SJCRH30 (cell line): ENCODE measurements around the gene PGAP2. TPM values are rescaled to one million over a fixed set of nuclear protein-coding genes. Genes with fewer than 3 reads are reported as not detected.
"Not testable (repeated sequence)": the region's sequence is repeated elsewhere in the genome, so short reads cannot be mapped to it uniquely, and the experiment has no call there.

Experiments used
- DNase-seq, 2 experiments: peaks; one replicate each; pipeline ENCODE4 v3.0.0-alpha.2; 2015 to 2020
- H3K27ac ChIP-seq: fragments of 250-450 bp; sonication (Bioruptor Pico); 2 replicates; pipeline ENCODE4 v1.5.1; 2020; ENCODE audit warnings: mild to moderate bottlenecking, moderate library complexity
- H3K27me3 ChIP-seq: fragments of 250-450 bp; sonication (Bioruptor Pico); 2 replicates; pipeline ENCODE4 v1.5.1; 2020; ENCODE audit warnings: mild to moderate bottlenecking, moderate library complexity
- H3K36me3 ChIP-seq: fragments of 250-450 bp; sonication (Bioruptor Pico); 2 replicates; pipeline ENCODE4 v1.5.1; 2020; ENCODE audit warnings: mild to moderate bottlenecking, moderate library complexity
- H3K4me1 ChIP-seq: fragments of 250-450 bp; sonication (Bioruptor Pico); 2 replicates; pipeline ENCODE4 v1.5.1; 2020; ENCODE audit warnings: mild to moderate bottlenecking, moderate library complexity
- H3K4me3 ChIP-seq: fragments of 250-450 bp; sonication (Bioruptor Pico); 2 replicates; pipeline ENCODE4 v1.5.1; 2020; ENCODE audit warnings: mild to moderate bottlenecking, moderate library complexity
- H3K9me3 ChIP-seq: fragments of 250-450 bp; sonication (Bioruptor Pico); replicated peaks from 2 replicates; pipeline ENCODE4 v1.5.1; 2020; ENCODE audit warnings: mild to moderate bottlenecking, moderate library complexity
- total RNA-seq: library from RNA; depleted of rRNA; stranded (reverse); fragments of >200 nt; shearing (Covaris generic); gene quantifications from 2 replicates; pipeline ENCODE4 v1.2.3, GENCODE V29; 2014; rRNA removed

The PGAP2 gene
- total RNA-seq: 4.5 and 5.3 TPM in 2 replicates

DNA sequence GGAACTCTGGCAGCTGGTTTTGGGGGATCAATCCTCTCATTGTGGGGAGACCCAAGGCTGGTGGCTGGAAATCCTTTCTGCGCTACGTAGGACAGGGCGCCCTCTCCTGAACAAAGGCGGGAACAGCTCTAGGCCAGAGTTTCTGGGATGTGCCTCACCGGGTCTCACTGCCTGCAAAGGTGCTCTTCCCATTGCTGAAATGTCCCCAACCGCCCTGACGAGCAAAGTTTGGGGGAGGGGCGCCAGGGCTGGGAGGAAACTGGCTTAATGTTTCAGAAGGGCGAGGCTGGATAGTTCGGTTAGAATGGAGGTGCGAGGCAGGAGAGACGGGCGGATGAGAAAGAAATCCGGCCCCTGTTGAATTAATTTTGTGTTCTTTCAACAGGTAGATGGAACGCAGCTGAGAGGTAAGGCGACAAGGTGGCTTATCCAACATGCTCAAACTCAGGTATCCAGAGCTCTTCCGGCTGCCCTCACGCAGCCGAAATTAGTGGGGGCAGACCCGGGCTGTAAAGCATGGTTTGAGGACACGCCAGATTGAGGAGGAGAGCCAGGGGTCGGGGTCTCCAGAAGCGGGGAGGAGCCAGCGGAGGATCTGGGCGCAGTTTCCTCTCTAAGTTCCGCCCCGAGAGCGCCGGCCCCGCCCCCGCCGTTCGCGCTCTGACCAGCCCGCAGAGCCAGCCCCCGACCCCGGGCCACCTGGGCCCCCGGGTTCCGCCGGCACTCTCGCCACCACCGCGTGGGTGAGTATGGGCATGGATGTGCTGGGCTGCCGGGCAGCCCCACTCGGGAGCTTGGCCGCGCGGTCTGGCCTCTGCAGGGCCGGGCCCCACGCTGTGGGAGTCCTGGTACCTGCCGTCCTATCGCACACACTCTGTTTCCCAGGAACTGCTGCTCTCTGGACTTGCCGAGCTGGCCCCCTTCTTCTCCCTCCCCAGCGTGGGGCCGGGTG, at the start of gene PGAP2:
Gene PGAP2 (plus strand): TSS at position 652 of the 952 bp plus-strand sequence. CDS start 2,700 bp downstream, outside the sequence.
- DNase-seq: peak; percentile 24 to 51
- Histone ChIP-seq H3K27me3 (no peaks in the 10 kb centered on the region), H3K27ac (no peak within 1 kb of the TSS), H3K9me3 (no peaks in the 10 kb centered on the region), H3K4me3 (peak within 1 kb of the TSS; percentile 52), H3K4me1 (no peaks in the 10 kb centered on the region), H3K36me3 (no peaks in the 10 kb centered on the region)

DNA sequence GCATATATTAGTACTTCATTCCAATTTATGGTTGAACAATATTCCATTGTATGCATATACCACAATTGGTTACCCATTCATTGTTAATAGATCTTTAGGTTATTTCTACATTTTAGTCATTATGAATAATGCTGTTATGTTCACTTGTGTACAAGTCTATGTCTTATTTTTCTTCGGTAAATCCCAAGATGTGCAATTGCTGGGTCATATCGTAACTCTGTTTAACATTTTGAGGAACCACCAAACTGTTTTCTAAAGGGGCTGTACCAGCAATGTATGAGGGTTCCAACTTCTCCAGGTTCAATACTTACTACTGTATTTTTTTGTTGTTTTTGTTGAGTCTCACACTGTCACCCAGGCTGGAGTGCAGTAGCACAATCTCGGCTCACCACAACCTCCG, 44.1 kb upstream of the PGAP2 start:
- Histone ChIP-seq H3K4me1 (no peaks in the 10 kb centered on the region), H3K27ac (no peak overlapping the region), H3K9me3 (no peaks in the 10 kb centered on the region), H3K36me3 (peaks cover 100% of the 10 kb centered on the region), H3K27me3 (no peaks in the 10 kb centered on the region), H3K4me3 (no peak overlapping the region)
- DNase-seq: no peak

DNA sequence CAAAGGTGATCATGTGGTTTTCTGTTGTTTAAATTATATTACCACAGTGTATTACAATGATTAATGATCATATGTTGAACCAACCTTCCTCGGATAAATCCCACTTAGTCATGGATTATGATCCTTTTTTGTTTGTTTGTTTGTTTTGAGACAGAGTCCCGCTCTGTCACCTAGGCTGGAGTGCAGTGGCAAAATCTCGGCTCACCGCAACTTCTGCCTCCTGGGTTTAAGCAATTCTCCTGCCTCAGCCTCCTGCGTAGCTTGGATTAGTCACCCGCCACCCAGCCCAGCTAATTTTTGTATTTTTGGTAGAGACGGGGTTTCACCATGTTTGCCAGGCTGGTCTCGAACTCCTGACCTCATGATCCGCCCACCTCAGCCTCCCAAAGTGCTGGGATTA, 41.5 kb upstream of the PGAP2 start:
- DNase-seq, H3K4me3 ChIP-seq, H3K9me3 ChIP-seq, H3K27me3 ChIP-seq, H3K27ac ChIP-seq, H3K4me1 ChIP-seq: not testable (repeated sequence)
- H3K36me3 ChIP-seq: peaks cover 98% of the 10 kb centered on the region

DNA sequence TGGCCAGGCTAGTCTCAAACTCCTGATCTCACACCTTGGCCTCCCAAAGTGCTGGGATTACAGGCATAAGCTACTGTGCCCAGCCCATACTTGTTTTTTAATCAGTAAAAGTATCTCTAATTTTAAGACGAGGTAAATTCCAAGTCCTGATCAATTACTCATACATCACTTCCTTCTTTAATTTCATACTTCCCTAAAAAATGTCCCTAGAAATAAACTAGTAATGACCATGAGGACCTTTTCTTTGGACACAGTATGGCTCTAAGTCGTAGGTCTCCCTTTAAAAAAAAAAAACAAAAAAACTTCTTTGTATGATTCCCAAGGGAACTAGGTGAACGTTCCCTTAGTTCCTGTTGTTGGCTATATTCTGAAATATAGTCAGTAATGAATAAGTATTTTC, 40.8 kb upstream of the PGAP2 start:
- peaks cover 98% of the 10 kb centered on the region for H3K36me3 ChIP-seq
- H3K27me3 ChIP-seq: no peaks in the 10 kb centered on the region
- no peaks in the 10 kb centered on the region for H3K4me1 ChIP-seq
- H3K27ac ChIP-seq: no peak overlapping the region
- no peak for DNase-seq
- no peaks in the 10 kb centered on the region for H3K9me3 ChIP-seq
- no peak overlapping the region for H3K4me3 ChIP-seq

DNA sequence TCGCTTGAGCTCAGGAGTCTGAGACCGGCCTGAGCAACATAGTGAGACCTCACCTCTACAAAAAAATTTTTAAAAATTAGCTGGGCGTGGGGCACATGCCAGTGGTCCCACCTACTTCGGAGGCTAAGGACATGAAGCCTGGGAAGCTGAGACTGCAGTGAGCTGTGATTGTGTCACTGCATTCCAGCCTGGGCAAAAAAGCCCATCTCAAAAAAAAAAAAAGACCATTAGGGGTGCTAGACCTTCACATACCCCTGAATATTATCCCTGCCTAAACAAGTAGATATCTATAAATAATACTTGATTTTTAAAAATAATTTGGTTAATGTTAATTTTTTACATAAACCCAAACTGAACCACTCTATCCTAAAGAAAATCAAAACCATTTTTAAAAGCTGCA, 35.2 kb upstream of the PGAP2 start:
- peaks cover 85% of the 10 kb centered on the region for H3K36me3 ChIP-seq
- DNase-seq: no peak
- H3K4me3 ChIP-seq: no peak overlapping the region
- no peaks in the 10 kb centered on the region for H3K4me1 ChIP-seq
- H3K27me3 ChIP-seq: no peaks in the 10 kb centered on the region
- H3K9me3 ChIP-seq: no peaks in the 10 kb centered on the region
- no peak overlapping the region for H3K27ac ChIP-seq

DNA sequence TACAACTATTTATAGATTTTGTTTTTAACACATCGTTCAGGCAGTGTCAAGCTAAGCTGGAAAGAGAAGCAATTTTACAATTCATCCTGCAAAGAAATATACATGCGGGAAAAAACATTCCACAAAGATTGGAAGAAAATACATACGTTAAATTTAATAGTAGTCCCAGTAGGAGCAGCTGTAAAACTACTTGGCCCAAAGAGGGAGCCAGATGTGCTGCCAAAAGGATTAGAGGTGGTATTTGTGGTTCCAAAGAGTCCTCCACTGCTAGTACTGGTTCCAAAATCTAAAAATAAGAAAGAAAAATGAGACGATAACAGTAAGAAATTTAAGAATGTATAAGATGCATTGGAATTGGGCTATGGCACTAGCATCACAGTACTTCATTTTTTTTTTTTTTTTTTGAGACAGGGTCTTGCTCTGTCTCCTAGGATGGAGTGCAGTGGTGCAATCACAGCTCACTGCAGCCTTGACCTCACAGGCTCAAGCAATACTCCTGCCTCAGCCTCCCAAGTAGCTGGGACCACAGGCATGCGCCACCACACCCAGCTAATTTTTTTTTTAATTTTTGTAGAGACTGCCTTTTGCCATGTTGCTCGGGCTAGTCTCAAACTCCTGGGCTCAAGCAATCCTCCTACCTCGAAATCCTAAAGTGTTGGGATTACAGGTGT, 32.5 kb upstream of the PGAP2 start:
- peaks cover 84% of the 10 kb centered on the region for H3K36me3 ChIP-seq
- no peak for DNase-seq

DNA sequence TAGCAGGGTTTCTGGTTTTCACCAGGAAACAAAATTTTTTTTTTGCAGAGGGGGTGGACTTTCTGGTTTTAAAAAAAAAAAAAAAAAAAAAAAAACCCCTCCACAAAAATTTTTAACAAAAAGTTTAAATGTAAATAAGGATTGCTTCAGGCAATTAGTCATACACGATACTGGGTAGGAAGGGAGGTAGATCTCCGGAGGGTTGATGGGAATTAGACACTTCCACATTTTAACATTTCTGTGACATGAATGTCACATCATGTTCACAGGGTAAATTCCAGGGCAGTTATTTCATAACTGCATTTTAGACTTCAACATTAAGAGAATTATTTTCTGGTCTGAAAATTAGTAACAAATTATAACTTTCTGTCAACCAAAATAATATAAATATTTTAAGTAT, 26.9 kb upstream of the PGAP2 start:
- DNase-seq: no peak
- Histone ChIP-seq H3K27ac (no peak overlapping the region), H3K4me3 (no peak overlapping the region), H3K36me3 (peaks cover 66% of the 10 kb centered on the region), H3K9me3 (no peaks in the 10 kb centered on the region), H3K27me3 (no peaks in the 10 kb centered on the region), H3K4me1 (no peaks in the 10 kb centered on the region)

More for the DNA sequence above, 32.5 kb upstream of the PGAP2 start:
- Histone ChIP-seq H3K4me3 (no peak overlapping the region), H3K27me3 (no peaks in the 10 kb centered on the region), H3K4me1 (no peaks in the 10 kb centered on the region), H3K9me3 (no peaks in the 10 kb centered on the region), H3K27ac (no peak overlapping the region)

DNA sequence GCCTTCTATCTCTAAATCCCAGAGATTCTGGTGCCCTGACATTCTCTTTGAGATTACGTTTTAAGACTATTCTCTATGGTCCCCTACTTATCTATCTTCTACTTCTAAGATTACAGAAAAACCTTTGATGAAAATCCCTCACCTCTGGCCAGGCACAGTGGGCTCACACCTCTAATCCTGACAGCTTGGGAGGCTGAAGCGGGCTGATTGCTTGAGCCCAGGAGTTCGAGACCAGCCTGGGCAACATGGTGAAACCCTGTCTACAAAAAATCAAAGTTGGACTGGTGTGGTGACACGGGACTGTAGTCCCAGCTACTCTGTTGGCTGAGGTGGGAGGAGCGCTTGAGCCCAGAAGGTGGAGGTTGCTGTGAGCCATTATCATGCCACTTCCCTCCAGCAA, 25.4 kb upstream of the PGAP2 start:
- H3K9me3 ChIP-seq: no peaks in the 10 kb centered on the region
- H3K4me3 ChIP-seq: no peak overlapping the region
- no peaks in the 10 kb centered on the region for H3K4me1 ChIP-seq
- H3K27me3 ChIP-seq: no peaks in the 10 kb centered on the region
- no peak for DNase-seq
- peaks cover 64% of the 10 kb centered on the region for H3K36me3 ChIP-seq
- no peak overlapping the region for H3K27ac ChIP-seq

DNA sequence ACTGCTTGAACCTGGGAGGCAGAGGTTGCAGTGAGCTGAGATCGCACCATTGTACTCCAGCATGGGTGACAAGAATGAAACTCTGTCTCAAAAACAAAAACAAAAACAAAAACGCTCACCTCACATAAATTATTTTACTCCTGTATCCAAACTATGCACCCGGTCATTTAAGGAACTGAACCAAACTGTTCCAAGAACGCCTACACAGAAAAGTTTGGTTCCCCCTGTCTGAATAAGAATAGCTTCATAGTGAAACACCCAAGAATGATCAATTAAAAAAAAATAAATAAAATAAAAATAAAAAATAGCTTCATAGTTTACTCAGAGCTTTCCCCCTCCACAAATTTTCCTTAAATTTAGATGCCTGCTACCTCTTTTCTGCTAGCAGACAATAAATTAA, 24.7 kb upstream of the PGAP2 start:
- no peaks in the 10 kb centered on the region for H3K4me1 ChIP-seq
- DNase-seq: no peak
- no peak overlapping the region for H3K27ac ChIP-seq
- no peaks in the 10 kb centered on the region for H3K27me3 ChIP-seq
- H3K4me3 ChIP-seq: no peak overlapping the region
- H3K9me3 ChIP-seq: no peaks in the 10 kb centered on the region
- peaks cover 64% of the 10 kb centered on the region for H3K36me3 ChIP-seq

DNA sequence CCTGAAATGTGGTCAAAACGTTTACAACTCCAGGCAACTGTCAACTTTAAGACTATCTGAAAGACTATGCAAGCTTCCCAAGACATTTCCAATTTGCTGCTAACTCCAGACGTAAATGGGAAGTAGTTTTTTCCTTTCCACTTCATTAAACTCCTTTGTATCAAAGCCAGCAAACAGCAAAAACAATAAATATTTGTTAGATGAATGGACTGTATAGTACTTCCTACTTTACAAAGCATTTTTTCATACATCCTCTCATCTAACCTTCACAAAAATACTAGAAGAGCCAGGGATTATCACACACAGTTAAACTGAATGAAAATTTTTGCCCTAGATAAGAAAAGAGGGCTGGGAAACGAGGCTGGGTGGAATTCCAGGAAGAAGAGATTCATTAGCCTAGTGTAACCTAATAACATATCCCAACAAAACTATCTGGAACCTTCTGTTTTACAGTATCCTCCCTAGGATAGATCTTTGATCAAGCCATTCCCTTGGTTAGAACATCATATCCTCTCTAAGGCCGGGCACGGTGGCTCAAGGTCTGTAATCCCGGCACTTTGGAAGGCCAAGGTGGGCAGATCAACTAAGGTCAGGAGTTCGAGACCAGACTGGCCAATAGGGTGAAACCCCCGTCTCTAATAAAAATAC, 21.5 kb upstream of the PGAP2 start:
- Histone ChIP-seq H3K4me3 (no peak overlapping the region), H3K9me3 (no peaks in the 10 kb centered on the region), H3K4me1 (no peaks in the 10 kb centered on the region), H3K27me3 (no peaks in the 10 kb centered on the region), H3K36me3 (peaks cover 61% of the 10 kb centered on the region), H3K27ac (no peak overlapping the region)
- DNase-seq: no peak

DNA sequence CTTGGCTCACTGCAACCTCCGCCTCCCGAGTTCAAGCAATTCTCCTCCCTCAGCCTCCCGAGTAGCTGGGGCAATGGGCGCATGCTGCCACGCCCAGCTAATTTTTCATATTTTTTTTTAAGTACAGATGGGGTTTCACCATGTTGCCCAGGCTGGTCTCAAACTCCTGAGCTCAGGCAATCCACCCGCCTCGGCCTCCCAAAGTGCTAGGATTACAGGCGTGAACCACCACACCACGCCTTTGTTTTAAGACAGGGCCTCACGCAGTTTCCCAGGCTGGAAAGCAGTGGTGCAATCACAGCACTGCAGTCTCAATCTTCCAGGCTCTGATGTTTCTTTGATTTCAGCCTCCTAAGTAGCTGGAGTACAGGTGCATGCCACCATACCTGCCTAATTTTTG, 14.0 kb upstream of the PGAP2 start:
- H3K27ac ChIP-seq, H3K4me1 ChIP-seq, H3K4me3 ChIP-seq, H3K27me3 ChIP-seq, DNase-seq, H3K9me3 ChIP-seq: not testable (repeated sequence)
- peaks cover 50% of the 10 kb centered on the region for H3K36me3 ChIP-seq

DNA sequence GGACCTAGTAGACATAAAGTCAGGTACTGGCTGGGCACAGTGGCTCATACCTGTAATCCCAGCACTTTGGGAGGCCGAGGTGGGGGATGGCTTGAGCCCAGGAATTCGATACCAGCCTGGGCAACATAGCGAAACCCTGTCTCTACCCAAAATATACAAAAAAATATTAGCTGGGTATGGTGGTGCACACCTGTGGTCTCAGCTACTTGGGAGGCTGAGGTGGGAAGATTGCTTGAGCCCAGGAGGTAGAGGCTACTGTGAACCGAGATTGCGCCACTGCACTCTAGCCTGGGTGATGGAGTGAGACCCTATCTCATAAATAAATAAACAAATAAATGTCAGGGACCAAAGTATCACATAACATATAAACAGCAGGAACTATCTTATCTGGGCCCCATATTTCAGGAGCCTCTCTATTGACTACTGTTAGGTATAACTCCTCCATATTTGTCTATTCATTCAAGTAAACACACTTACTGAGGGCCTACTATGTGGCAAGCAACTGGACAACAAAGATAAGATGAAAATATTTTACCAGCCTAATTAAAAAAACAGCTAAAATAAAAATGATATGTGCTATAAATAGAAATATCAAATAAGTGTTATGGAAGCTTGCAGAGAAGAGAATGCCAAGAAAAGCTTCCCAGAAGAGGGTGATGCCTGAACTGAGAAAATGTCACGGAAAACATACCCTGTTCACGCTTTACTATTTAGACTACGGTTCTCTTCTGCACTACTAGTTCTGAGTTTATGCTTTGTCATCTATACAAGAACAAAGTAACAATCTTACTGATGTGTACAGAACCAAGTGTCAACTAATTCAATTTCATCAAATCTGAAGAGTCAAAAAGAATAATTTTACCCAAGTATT, 13.0 kb upstream of the PGAP2 start:
- DNase-seq: no peak

DNA sequence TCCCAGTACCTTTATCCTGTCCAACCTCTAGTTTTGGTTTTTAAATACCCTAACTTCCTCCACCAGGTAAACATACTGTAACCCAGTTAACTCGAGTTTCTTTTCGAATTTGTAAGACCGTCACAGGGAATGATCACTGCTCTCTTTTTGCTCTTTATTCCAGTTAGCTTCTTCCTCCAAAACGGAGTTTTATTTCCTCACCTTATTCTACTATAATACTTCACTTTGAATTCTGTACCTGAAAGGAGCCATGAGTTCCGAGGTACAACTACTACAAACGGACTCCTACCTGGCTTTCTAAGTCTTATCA, 12.4 kb upstream of the PGAP2 start:
- H3K27ac ChIP-seq: no peak overlapping the region
- no peaks in the 10 kb centered on the region for H3K9me3 ChIP-seq
- no peaks in the 10 kb centered on the region for H3K27me3 ChIP-seq
- H3K4me1 ChIP-seq: no peaks in the 10 kb centered on the region
- peaks cover 36% of the 10 kb centered on the region for H3K36me3 ChIP-seq
- DNase-seq: no peak
- peak overlapping the region; percentile 82 for H3K4me3 ChIP-seq

More for the DNA sequence above, 13.0 kb upstream of the PGAP2 start:
- H3K4me1 ChIP-seq: no peaks in the 10 kb centered on the region
- peaks cover 42% of the 10 kb centered on the region for H3K36me3 ChIP-seq
- no peaks in the 10 kb centered on the region for H3K27me3 ChIP-seq
- no peak overlapping the region for H3K27ac ChIP-seq
- H3K4me3 ChIP-seq: peak overlapping the region; percentile 82; the same call in 1 of the 2 replicates
- no peaks in the 10 kb centered on the region for H3K9me3 ChIP-seq

DNA sequence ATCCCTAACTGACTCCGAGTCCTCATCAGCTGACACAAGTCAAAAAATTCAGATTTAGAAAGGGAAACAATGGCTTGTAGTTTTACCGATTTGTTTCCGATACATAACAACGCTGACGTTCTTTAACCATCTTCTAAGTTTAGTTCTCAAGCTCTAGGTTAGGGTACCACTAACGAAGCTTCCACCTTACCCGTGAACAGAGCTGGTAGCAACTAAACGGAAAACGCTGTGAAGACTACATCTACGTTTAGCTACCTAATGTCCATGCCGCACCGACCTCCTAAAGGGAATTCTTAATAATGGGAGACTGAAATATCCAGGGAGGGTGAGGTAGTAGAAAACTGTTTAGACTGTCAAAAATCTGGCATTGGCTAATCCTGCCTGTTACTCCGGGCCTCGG, 12.0 kb upstream of the PGAP2 start:
- Histone ChIP-seq H3K9me3 (no peaks in the 10 kb centered on the region), H3K4me3 (peak overlapping the region; percentile 82), H3K36me3 (peaks cover 34% of the 10 kb centered on the region), H3K27ac (no peak overlapping the region; the same call in 1 of the 2 replicates), H3K4me1 (no peaks in the 10 kb centered on the region), H3K27me3 (no peaks in the 10 kb centered on the region)
- DNase-seq: no peak
